Fibroblast of skin of abdomen (primary cell): ENCODE data around the gene BAHCC1.

ENCODE experiments used
- DNase-seq: peaks from one replicate; pipeline ENCODE4 v3.0.0-alpha.2; 2013

BAHCC1 gene

GRCh38 chr17:81387100-81388090 lies 7.9 kb upstream of the BAHCC1 start:
- peak; percentile 70 for DNase-seq

- DNase-seq, result no peak
Observed at GRCh38 chr17:81388091-81388611, 7.1 kb upstream of the BAHCC1 start.

GRCh38 chr17:81388612-81389367 lies 6.5 kb upstream of the BAHCC1 start:
- no peak for DNase-seq

- DNase-seq, result no peak
Observed at GRCh38 chr17:81389585-81389984, 5.7 kb upstream of the BAHCC1 start.

- DNase-seq, result no peak
Observed at GRCh38 chr17:81390029-81390872, 5.0 kb upstream of the BAHCC1 start.

- DNase-seq, result no peak
Observed at GRCh38 chr17:81390873-81391255, 4.4 kb upstream of the BAHCC1 start.

GRCh38 chr17:81391293-81391935 lies 3.8 kb upstream of the BAHCC1 start:
- DNase-seq, result no peak

GRCh38 chr17:81391936-81392908 lies 3.0 kb upstream of the BAHCC1 start:
- DNase-seq, result peak; percentile 60

- no peak for DNase-seq
Observed at GRCh38 chr17:81392909-81393654, 2.2 kb upstream of the BAHCC1 start.

- peak; percentile 100 for DNase-seq
Observed at GRCh38 chr17:81393684-81394376, 1.4 kb upstream of the BAHCC1 start.

GRCh38 chr17:81394377-81394920 lies 808 bp upstream of the BAHCC1 start:
- DNase-seq, result no peak

- no peak for DNase-seq
Observed at GRCh38 chr17:81395600-81396277, 482 bp downstream of the BAHCC1 start.

- DNase-seq, result no peak
Observed at GRCh38 chr17:81396278-81396721, 1.0 kb downstream of the BAHCC1 start.

GRCh38 chr17:81396722-81397313 lies 1.6 kb downstream of the BAHCC1 start:
- DNase-seq, result peak; percentile 45

- peak; percentile 67 for DNase-seq
Observed at GRCh38 chr17:81397314-81398175, 2.3 kb downstream of the BAHCC1 start.

- DNase-seq, result peak; percentile 76
Observed at GRCh38 chr17:81398176-81398831, 3.0 kb downstream of the BAHCC1 start.
